Measurements from ENCODE around the gene AOC1.
"Not testable (repeated sequence)": the region's sequence is repeated elsewhere in the genome, so short reads cannot be mapped to it uniquely, and the experiment has no call there.

AOC1 gene

DNA sequence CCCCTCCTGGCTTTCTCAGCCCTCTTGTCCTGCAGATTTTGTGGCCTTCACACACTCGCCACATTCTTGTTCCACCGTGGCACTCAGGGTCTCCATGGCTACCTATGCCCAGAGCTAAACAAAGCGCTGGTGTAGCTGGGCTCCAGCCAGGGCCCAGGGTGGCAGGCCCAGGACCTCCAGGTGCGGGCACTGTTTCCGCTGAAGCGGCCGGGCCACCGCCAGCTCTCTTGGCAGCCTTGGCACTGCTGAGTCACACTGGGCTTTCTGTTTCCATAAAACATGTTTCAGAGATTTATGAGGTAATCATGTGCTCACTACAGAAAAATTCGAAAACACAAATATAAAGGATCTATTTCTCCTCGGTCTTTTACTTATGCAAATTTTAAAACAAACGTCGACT lies 51.3 kb downstream of the AOC1 start:
- H3K27me3 ChIP-seq (ENCODE audit: control insufficient read depth, insufficient read depth, low read length): no peaks in the 10 kb centered on the region
- H3K9me3 ChIP-seq (ENCODE audit: control insufficient read depth, low read length): no peaks in the 10 kb centered on the region
- H3K4me1 ChIP-seq: no peaks in the 10 kb centered on the region
- no peaks in the 10 kb centered on the region for H3K79me2 ChIP-seq
- no peak overlapping the region for H3K4me2 ChIP-seq (ENCODE audit: low read length)
- TF ChIP-seq, protein P1, sequence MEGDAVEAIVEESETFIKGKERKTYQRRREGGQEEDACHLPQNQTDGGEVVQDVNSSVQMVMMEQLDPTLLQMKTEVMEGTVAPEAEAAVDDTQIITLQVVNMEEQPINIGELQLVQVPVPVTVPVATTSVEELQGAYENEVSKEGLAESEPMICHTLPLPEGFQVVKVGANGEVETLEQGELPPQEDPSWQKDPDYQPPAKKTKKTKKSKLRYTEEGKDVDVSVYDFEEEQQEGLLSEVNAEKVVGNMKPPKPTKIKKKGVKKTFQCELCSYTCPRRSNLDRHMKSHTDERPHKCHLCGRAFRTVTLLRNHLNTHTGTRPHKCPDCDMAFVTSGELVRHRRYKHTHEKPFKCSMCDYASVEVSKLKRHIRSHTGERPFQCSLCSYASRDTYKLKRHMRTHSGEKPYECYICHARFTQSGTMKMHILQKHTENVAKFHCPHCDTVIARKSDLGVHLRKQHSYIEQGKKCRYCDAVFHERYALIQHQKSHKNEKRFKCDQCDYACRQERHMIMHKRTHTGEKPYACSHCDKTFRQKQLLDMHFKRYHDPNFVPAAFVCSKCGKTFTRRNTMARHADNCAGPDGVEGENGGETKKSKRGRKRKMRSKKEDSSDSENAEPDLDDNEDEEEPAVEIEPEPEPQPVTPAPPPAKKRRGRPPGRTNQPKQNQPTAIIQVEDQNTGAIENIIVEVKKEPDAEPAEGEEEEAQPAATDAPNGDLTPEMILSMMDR (IDR thresholded peaks at IDR 0.05): no peak
- no peak overlapping the region for H3K4me3 ChIP-seq (ENCODE audit: low read depth, low read length)
- H3K9ac ChIP-seq: no peak overlapping the region
- no peak overlapping the region for H2AFZ ChIP-seq
- H3K36me3 ChIP-seq (ENCODE audit: control insufficient read depth, insufficient read depth, low read length): no peaks in the 10 kb centered on the region
- H3K27ac ChIP-seq: no peak overlapping the region

GRCh38 chr7:150904011-150904909 lies 51.9 kb downstream of the AOC1 start:
- TF ChIP-seq, protein P1 (IDR thresholded peaks at IDR 0.05): no peak
- Histone ChIP-seq H2AFZ (no peak overlapping the region), H3K4me3 (ENCODE audit: low read depth, low read length) (no peak overlapping the region), H3K36me3 (ENCODE audit: control insufficient read depth, insufficient read depth, low read length) (no peaks in the 10 kb centered on the region), H3K9me3 (ENCODE audit: control insufficient read depth, low read length) (no peaks in the 10 kb centered on the region), H3K4me2 (ENCODE audit: low read length) (no peak overlapping the region), H3K27me3 (ENCODE audit: control insufficient read depth, insufficient read depth, low read length) (no peaks in the 10 kb centered on the region), H3K79me2 (no peaks in the 10 kb centered on the region), H3K9ac (no peak overlapping the region), H3K4me1 (no peaks in the 10 kb centered on the region), H3K27ac (no peak overlapping the region)

- H3K9me3 ChIP-seq (ENCODE audit: control insufficient read depth, low read length): no peaks in the 10 kb centered on the region
- no peak overlapping the region for H2AFZ ChIP-seq
- no peaks in the 10 kb centered on the region for H3K79me2 ChIP-seq
- no peak overlapping the region for H3K4me3 ChIP-seq (ENCODE audit: low read depth, low read length)
- H3K4me2 ChIP-seq (ENCODE audit: low read length): no peak overlapping the region
- no peak overlapping the region for H3K27ac ChIP-seq
- no peaks in the 10 kb centered on the region for H3K36me3 ChIP-seq (ENCODE audit: control insufficient read depth, insufficient read depth, low read length)
- TF ChIP-seq, protein P1 (IDR thresholded peaks at IDR 0.05): no peak
- H3K4me1 ChIP-seq: no peaks in the 10 kb centered on the region
- H3K9ac ChIP-seq: no peak overlapping the region
- H3K27me3 ChIP-seq (ENCODE audit: control insufficient read depth, insufficient read depth, low read length): no peaks in the 10 kb centered on the region
Measured at GRCh38 chr7:150908173-150908572, 55.9 kb downstream of the AOC1 start.

DNA sequence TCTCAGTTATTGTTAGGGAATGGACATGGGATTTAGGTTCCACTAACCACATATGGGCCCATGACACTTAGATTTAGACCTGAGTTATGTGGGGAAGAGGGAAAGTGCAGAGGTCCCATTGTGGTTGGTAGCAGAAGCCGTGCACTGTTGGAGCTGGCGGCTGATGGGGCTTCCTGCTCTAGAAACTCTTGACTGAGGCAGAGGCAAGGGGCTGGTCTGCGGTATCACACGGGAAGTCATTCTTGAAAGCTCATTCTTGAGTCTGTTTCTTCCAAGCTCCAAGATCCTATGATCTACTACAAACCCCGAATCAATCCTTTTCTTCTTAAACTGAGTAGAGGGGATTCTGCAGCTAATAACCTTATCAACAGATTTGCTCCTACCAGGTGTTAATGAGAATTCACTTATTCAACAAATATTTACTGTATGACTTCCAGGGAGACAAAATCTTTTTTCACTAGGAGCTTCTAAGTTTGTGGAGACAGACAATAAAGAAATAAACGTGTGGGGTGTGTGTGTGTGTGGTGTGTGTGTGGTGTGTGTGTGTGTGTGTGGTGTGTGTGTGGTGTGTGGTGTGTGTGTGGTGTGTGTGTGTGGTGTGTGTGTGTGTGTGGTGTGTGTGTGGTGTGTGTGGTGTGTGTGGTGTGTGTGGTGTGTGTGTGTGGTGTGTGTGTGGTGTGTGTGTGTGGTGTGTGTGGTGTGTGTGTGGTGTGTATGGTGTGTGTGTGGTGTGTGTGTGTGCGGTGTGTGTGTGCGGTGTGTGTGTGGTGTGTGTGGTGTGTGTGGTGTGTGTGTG lies 57.1 kb downstream of the AOC1 start:
- Histone ChIP-seq H3K27ac (no peak overlapping the region), H3K4me1 (no peaks in the 10 kb centered on the region), H3K4me3 (ENCODE audit: low read depth, low read length) (no peak overlapping the region), H3K79me2 (no peaks in the 10 kb centered on the region), H2AFZ (no peak overlapping the region), H3K9ac (no peak overlapping the region), H3K27me3 (ENCODE audit: control insufficient read depth, insufficient read depth, low read length) (no peaks in the 10 kb centered on the region), H3K36me3 (ENCODE audit: control insufficient read depth, insufficient read depth, low read length) (no peaks in the 10 kb centered on the region), H3K9me3 (ENCODE audit: control insufficient read depth, low read length) (no peaks in the 10 kb centered on the region), H3K4me2 (ENCODE audit: low read length) (no peak overlapping the region)
- TF ChIP-seq, protein P1 (IDR thresholded peaks at IDR 0.05): no peak

GRCh38 chr7:150910305-150910995 lies 58.1 kb downstream of the AOC1 start:
- H3K36me3 ChIP-seq (ENCODE audit: control insufficient read depth, insufficient read depth, low read length); H3K9me3 ChIP-seq (ENCODE audit: control insufficient read depth, low read length); H3K9ac ChIP-seq: not testable (repeated sequence)

More at GRCh38 chr7:150910305-150910995, 58.1 kb downstream of the AOC1 start:
- H3K27me3 ChIP-seq (ENCODE audit: control insufficient read depth, insufficient read depth, low read length); H3K4me2 ChIP-seq (ENCODE audit: low read length); H3K4me3 ChIP-seq (ENCODE audit: low read depth, low read length); H3K4me1 ChIP-seq; H3K27ac ChIP-seq; H2AFZ ChIP-seq; H3K79me2 ChIP-seq: not testable (repeated sequence)
